Endothelial cell of umbilical vein (primary cell): ENCODE measurements around the gene CAMTA1. TPM values are rescaled to one million over a fixed set of nuclear protein-coding genes. Genes with fewer than 3 reads are reported as not detected.

Experiments used
- BruUV-seq: library from RNA; stranded (reverse); fragments of 400-500 nt; replicated peaks from 2 replicates; lab custom pipeline; 2021; lab: Mats Ljungman, UMichigan
- CTCF ChIA-PET: fragments of 300-600, 350-600 bp; sonication (Branson Sonifier 250); formaldehyde crosslinking; loops from one replicate; lab custom pipeline; 2021; ENCODE audit warnings: antibody characterized with exemption, inconsistent platforms; lab: Charles Lee
- POLR2A ChIA-PET: fragments of 300-600, 350-600 bp; sonication (Branson Sonifier 250); formaldehyde crosslinking; loops from one replicate; lab custom pipeline; 2021; ENCODE audit warnings: antibody characterized with exemption, inconsistent platforms; lab: Charles Lee
- DNase-seq: peaks from one replicate; pipeline ENCODE4 v3.0.0-alpha.2; 2011; ENCODE audit warnings: low read depth, low spot score
- FAIRE-seq: peaks from 2 replicates; lab custom pipeline; 2011; peaks lifted over from hg19 to GRCh38; lab: Jason Lieb, UNC
- H2AFZ ChIP-seq: 2 replicates; pipeline ENCODE4 v1.6.0; 2012; ENCODE audit warnings: low read depth, low read length, control low read depth, inconsistent platforms
- H3K27ac ChIP-seq: 2 replicates; pipeline ENCODE4 v1.5.1; 2011; ENCODE audit warnings: low read depth, mild to moderate bottlenecking, control low read depth, low read length, moderate library complexity; ENCODE audit not compliant: insufficient read depth
- H3K27me3 ChIP-seq, 2 experiments: 2 replicates each; pipeline versions ENCODE4 v1.6.0 to v1.6.1; 2011; ENCODE audit warnings: low read length in 2 of 2, mixed read lengths in 1 of 2; ENCODE audit not compliant: control insufficient read depth in 2 of 2, insufficient read depth in 2 of 2
- H3K36me3 ChIP-seq, 2 experiments: 2 replicates in 1 of 2; 3 replicates in 1 of 2; pipeline ENCODE4 v1.5.1; 2011; ENCODE audit warnings: low read length in 2 of 2, mild to moderate bottlenecking in 1 of 2, moderate library complexity in 1 of 2; ENCODE audit not compliant: control insufficient read depth in 2 of 2, insufficient read depth in 2 of 2; ENCODE audit errors: extremely low read depth in 1 of 2
- H3K4me1 ChIP-seq: 3 replicates; pipeline ENCODE4 v1.5.1; 2011; ENCODE audit warnings: mild to moderate bottlenecking, low read length; ENCODE audit not compliant: control insufficient read depth, insufficient read depth; ENCODE audit errors: extremely low read depth
- H3K4me2 ChIP-seq: 2 replicates; pipeline ENCODE4 v1.6.1; 2011; ENCODE audit warnings: low read length, control low read depth, mixed read lengths; ENCODE audit not compliant: insufficient read depth
- H3K4me3 ChIP-seq, 3 experiments: fragments of 200-600 bp in 1 of 3; sonication (generic), shearing (Covaris generic) in 1 of 3; replicated peaks in 1 of 3; 2 replicates each; pipeline ENCODE4 v1.5.1; 2011 to 2016; ENCODE audit warnings: control low read depth in 3 of 3, low read length in 3 of 3, mild to moderate bottlenecking in 2 of 3, inconsistent platforms in 1 of 3, low read depth in 1 of 3, moderate library complexity in 1 of 3; ENCODE audit not compliant: insufficient read depth in 1 of 3
- H3K79me2 ChIP-seq: 2 replicates; pipeline ENCODE4 v1.6.0; 2012; ENCODE audit warnings: low read length, inconsistent platforms; ENCODE audit not compliant: control insufficient read depth, insufficient read depth
- H3K9ac ChIP-seq: replicated peaks from 2 replicates; pipeline ENCODE3; 2011; ENCODE audit warnings: low read length, control low read depth; ENCODE audit not compliant: insufficient read depth; ENCODE audit errors: extremely low read depth
- H3K9me1 ChIP-seq: replicated peaks from 3 replicates; pipeline ENCODE4 v1.6.0; 2011; ENCODE audit warnings: mild to moderate bottlenecking, low read length; ENCODE audit not compliant: control insufficient read depth, insufficient read depth; ENCODE audit errors: extremely low read depth
- H3K9me3 ChIP-seq: replicated peaks from 2 replicates; pipeline ENCODE4 v1.5.1; 2012; ENCODE audit warnings: low read length, inconsistent platforms; ENCODE audit not compliant: control insufficient read depth, insufficient read depth
- H4K20me1 ChIP-seq: replicated peaks from 2 replicates; pipeline ENCODE3; 2011; ENCODE audit warnings: mild to moderate bottlenecking, low read length; ENCODE audit not compliant: control insufficient read depth, insufficient read depth; ENCODE audit errors: extremely low read depth
- EZH2 ChIP-seq: IDR thresholded peaks from 2 replicates; pipeline ENCODE4 v1.6.1; 2012; ENCODE audit warnings: borderline replicate concordance, low read depth, mild to moderate bottlenecking, moderate library complexity, low read length, inconsistent platforms; ENCODE audit not compliant: severe bottlenecking
- FOS ChIP-seq: IDR thresholded peaks from 2 replicates; pipeline ENCODE4 v1.6.1; 2011; ENCODE audit warnings: mild to moderate bottlenecking, low read length, moderate library complexity, borderline replicate concordance; ENCODE audit not compliant: insufficient read depth
- MYC ChIP-seq: IDR thresholded peaks from one replicate; pipeline ENCODE4 v1.6.1; 2011; ENCODE audit warnings: mild to moderate bottlenecking, low read depth, low read length
- POLR2A ChIP-seq: IDR thresholded peaks from 2 replicates; pipeline ENCODE4 v1.6.1; 2012; ENCODE audit warnings: low read depth, mild to moderate bottlenecking, control low read depth, low read length
- POLR2AphosphoS5 ChIP-seq: IDR thresholded peaks from 2 replicates; pipeline ENCODE4 v1.6.1; 2012; ENCODE audit warnings: low read depth, mild to moderate bottlenecking, control low read depth, low read length, moderate library complexity; ENCODE audit not compliant: insufficient read depth
- dilution Hi-C: fragments of 300-500 bp; cut with MboI; formaldehyde crosslinking; loops from one replicate; pipeline ENCODE4 v1.15.0; 2019; ENCODE audit warnings: low sequenced_read_pairs; ENCODE audit not compliant: extremely low pct_ligation_motif_present
- intact Hi-C: fragments of 100-400 bp; cut with micrococcal nuclease; formaldehyde crosslinking; loops from one replicate; pipeline ENCODE4 v1.10.0; 2022
- polyA plus RNA-seq, 4 experiments: library from polyadenylated mRNA; depleted of rRNA in 3 of 4; stranded (reverse) in 3 of 4; unstranded in 1 of 4; fragments of >200 nt; gene quantifications; 2 replicates each; pipeline versions ENCODE4 v1.2.1 to v1.2.3, GENCODE V29; 2011 to 2012; ENCODE audit warnings: missing spikeins in 1 of 4
- total RNA-seq: library from RNA; stranded (reverse); gene quantifications from 2 replicates; pipeline ENCODE4 v1.2.3, GENCODE V29; 2021
- TF ChIP-seq, protein P1 (sequence below), 2 donors: IDR thresholded peaks; 1 replicate in 1 of 2; 2 replicates in 1 of 2; pipeline ENCODE4 v1.5.1; 2011; ENCODE audit warnings: low read length in 2 of 2, mild to moderate bottlenecking in 2 of 2, moderate library complexity in 2 of 2, control low read depth in 1 of 2, inconsistent platforms in 1 of 2, low read depth in 1 of 2; ENCODE audit not compliant: insufficient read depth in 1 of 2; ENCODE audit errors: extremely low read depth in 1 of 2

CAMTA1 gene
- total and polyA plus RNA-seq, 2 donors (not counting 3 experiments of a cell fraction or from before 2014, with no cell fraction given), result 50.8 to 92.7 TPM

DNA sequence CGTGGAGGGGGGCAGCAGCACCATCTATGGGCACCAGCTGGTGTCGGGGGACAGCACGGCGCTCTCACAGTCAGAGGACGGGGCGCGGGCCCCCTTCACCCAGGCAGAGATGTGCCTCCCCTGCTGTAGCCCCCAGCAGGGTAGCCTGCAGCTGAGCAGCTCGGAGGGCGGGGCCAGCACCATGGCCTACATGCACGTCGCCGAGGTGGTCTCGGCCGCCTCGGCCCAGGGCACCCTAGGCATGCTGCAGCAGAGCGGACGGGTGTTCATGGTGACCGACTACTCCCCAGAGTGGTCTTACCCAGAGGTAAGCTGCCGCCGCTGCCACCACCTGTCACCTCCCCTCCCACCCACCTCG is 879.6 kb downstream of the CAMTA1 start:
- ChIA-PET POLR2A (no interaction called here), CTCF (interaction anchor here (0.7 to 9.4 kb wide), 4 partner anchors 15 to 241 kb away, joined by 3 to 674 read pairs (median 60); no protein-coding TSS in a partner anchor)
- Histone ChIP-seq H3K79me2 (no peaks in the 10 kb centered on the region), H2AFZ (no peak overlapping the region), H3K27ac (no peak overlapping the region), H3K27me3 (no peaks in the 10 kb centered on the region), H3K4me3 (no peak overlapping the region), H3K9me1 (no peaks in the 10 kb centered on the region), H3K9me3 (no peaks in the 10 kb centered on the region), H3K4me2 (no peak overlapping the region), H3K36me3 (no peaks in the 10 kb centered on the region), H3K4me1 (no peaks in the 10 kb centered on the region), H4K20me1 (no peaks in the 10 kb centered on the region), H3K9ac (no peak overlapping the region)
- TF ChIP-seq, protein P1, sequence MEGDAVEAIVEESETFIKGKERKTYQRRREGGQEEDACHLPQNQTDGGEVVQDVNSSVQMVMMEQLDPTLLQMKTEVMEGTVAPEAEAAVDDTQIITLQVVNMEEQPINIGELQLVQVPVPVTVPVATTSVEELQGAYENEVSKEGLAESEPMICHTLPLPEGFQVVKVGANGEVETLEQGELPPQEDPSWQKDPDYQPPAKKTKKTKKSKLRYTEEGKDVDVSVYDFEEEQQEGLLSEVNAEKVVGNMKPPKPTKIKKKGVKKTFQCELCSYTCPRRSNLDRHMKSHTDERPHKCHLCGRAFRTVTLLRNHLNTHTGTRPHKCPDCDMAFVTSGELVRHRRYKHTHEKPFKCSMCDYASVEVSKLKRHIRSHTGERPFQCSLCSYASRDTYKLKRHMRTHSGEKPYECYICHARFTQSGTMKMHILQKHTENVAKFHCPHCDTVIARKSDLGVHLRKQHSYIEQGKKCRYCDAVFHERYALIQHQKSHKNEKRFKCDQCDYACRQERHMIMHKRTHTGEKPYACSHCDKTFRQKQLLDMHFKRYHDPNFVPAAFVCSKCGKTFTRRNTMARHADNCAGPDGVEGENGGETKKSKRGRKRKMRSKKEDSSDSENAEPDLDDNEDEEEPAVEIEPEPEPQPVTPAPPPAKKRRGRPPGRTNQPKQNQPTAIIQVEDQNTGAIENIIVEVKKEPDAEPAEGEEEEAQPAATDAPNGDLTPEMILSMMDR (IDR thresholded peaks at IDR 0.05; ENCODE audit: extremely low read depth in 1 of 2, insufficient read depth in 1 of 2, low read depth in 1 of 2, low read length in 2 of 2), result no peak
- TF ChIP-seq FOS, result no peak
- intact Hi-C loops, result no loop called here
- no peak for FAIRE-seq
- DNase-seq, result no peak
- no TSS peak for BruUV-seq
- dilution Hi-C loops, result no loop called here

DNA sequence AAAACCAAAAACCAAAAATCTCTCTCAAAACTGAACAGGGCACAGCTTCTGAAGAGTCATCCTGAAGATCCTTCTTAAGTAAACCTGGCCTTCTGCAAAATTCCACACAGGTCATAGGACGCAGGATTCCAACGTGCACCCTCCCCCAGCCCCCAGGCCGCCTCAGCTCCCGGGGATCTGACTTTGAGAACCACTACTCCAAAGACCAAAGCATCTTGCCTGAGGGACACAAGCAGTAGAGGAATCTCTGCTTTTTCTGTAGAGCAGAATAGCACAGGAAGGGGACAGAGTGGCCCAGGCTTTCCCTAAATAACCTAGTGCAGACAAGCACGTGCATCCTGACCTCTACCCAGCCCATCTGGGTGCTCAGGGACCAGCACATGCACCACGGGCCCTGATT is 881.0 kb downstream of the CAMTA1 start:
- TF ChIP-seq FOS (no peak), MYC (no peak), EZH2 (no peak), POLR2A (no peak), POLR2AphosphoS5 (no peak)
- TF ChIP-seq, protein P1 (IDR thresholded peaks at IDR 0.05; ENCODE audit: extremely low read depth in 1 of 2, insufficient read depth in 1 of 2, low read depth in 1 of 2, low read length in 2 of 2), result no peak
- Histone ChIP-seq H3K9me1 (no peaks in the 10 kb centered on the region), H3K27me3 (no peaks in the 10 kb centered on the region), H3K9ac (no peak overlapping the region), H3K4me3 (no peak overlapping the region), H3K27ac (no peak overlapping the region), H4K20me1 (no peaks in the 10 kb centered on the region), H3K4me2 (no peak overlapping the region), H3K79me2 (no peaks in the 10 kb centered on the region), H3K36me3 (no peaks in the 10 kb centered on the region), H3K4me1 (no peaks in the 10 kb centered on the region), H2AFZ (no peak overlapping the region), H3K9me3 (no peaks in the 10 kb centered on the region)
- CTCF ChIA-PET, result interaction anchor here (1.0 to 9.4 kb wide), 7 partner anchors 8 to 276 kb away, joined by 5 to 674 read pairs (median 19); no protein-coding TSS in a partner anchor
- FAIRE-seq (no peak), DNase-seq (no peak)
- intact Hi-C loops, result loop anchor here (2.0 kb wide), 1 partner anchor 39 kb away; no protein-coding TSS in a partner anchor
- dilution Hi-C loops, result no loop called here
- BruUV-seq, result no TSS peak
- POLR2A ChIA-PET, result no interaction called here
